HCT116 (cell line): ENCODE results near the gene STH. TPM values are rescaled to one million over a fixed set of nuclear protein-coding genes. Genes with fewer than 3 reads are reported as not detected.

Experiments used
- ATAC-seq: fragments of 200-7000 bp; cut with Tn5 transposase; 2 replicates; pipeline ENCODE4 v1.9.1; 2020; ENCODE audit warnings: mild to moderate bottlenecking, moderate library complexity
- BruUV-seq: library from RNA; stranded (reverse); fragments of 400-500 nt; replicated peaks from 2 replicates; lab custom pipeline; 2021; lab: Mats Ljungman, UMichigan
- CTCF ChIA-PET: fragments of 300-600 bp; sonication (Branson Sonifier 250); formaldehyde crosslinking; loops from one replicate; lab custom pipeline; 2021; ENCODE audit warnings: antibody characterized with exemption; lab: Charles Lee
- POLR2A ChIA-PET: fragments of 300-600, 350-600 bp; sonication (Branson Sonifier 250); formaldehyde crosslinking; loops from one replicate; lab custom pipeline; 2021; ENCODE audit warnings: antibody characterized with exemption; lab: Charles Lee
- RAD21 ChIA-PET, 2 experiments: fragments of 300-600 bp; sonication (Branson Sonifier 250); formaldehyde crosslinking; loops; one replicate each; lab custom pipeline; 2023; ENCODE audit warnings: low total read pairs in 2 of 2; ENCODE audit not compliant: uncharacterized antibody in 2 of 2, unreplicated experiment in 2 of 2, low non-redundant PET in 1 of 2; lab: Charles Lee
- DNase-seq: peaks from one replicate; pipeline ENCODE4 v3.0.0-alpha.2; 2010; ENCODE audit warnings: low read depth, low spot score
- H2AFZ ChIP-seq: fragments of 200-600 bp; shearing (Covaris generic), sonication (generic); 2 replicates; pipeline ENCODE4 v1.6.1; 2017; ENCODE audit warnings: low read depth, mixed run types, mixed read lengths, antibody characterized with exemption, low read length; ENCODE audit not compliant: poor library complexity, severe bottlenecking
- H3K27ac ChIP-seq: 2 replicates; pipeline ENCODE4 v1.5.1; 2012; ENCODE audit warnings: low read depth, low read length
- H3K27me3 ChIP-seq: fragments of 200-600 bp; sonication (generic); 2 replicates; pipeline ENCODE4 v1.6.1; 2016; ENCODE audit warnings: mixed run types, low read length, mixed read lengths; ENCODE audit not compliant: insufficient read depth
- H3K36me3 ChIP-seq, 2 experiments: fragments of 200-500 bp in 1 of 2; fragments of 200-600 bp in 1 of 2; sonication (Bioruptor generic) in 1 of 2; sonication (generic) in 1 of 2; 2 replicates each; pipeline versions ENCODE4 v1.5.1 to v1.6.1; 2014 to 2016; ENCODE audit warnings: low read length in 2 of 2, inconsistent platforms in 1 of 2, mixed read lengths in 1 of 2, mixed run types in 1 of 2; ENCODE audit not compliant: insufficient read depth in 2 of 2, control insufficient read depth in 1 of 2
- H3K4me1 ChIP-seq, 2 experiments: fragments of 200-600 bp in 1 of 2; sonication (generic) in 1 of 2; 2 replicates each; pipeline versions ENCODE4 v1.5.1 to v1.6.1; 2012 to 2017; ENCODE audit warnings: low read length in 2 of 2, inconsistent platforms in 1 of 2, mild to moderate bottlenecking in 1 of 2, mixed read lengths in 1 of 2, mixed run types in 1 of 2, moderate library complexity in 1 of 2; ENCODE audit not compliant: insufficient read depth in 2 of 2, control insufficient read depth in 1 of 2
- H3K4me2 ChIP-seq: fragments of 200-600 bp; sonication (generic); 2 replicates; pipeline ENCODE4 v1.6.1; 2017; ENCODE audit warnings: mixed run types, low read length, mixed read lengths
- H3K4me3 ChIP-seq, 2 experiments: fragments of 200-600 bp in 1 of 2; sonication (generic) in 1 of 2; replicated peaks in 1 of 2; 2 replicates each; pipeline ENCODE4 v1.5.1; 2011 to 2016; ENCODE audit warnings: low read length in 2 of 2, control low read depth in 1 of 2, low read depth in 1 of 2, mild to moderate bottlenecking in 1 of 2, mixed read lengths in 1 of 2, mixed run types in 1 of 2
- H3K79me2 ChIP-seq: fragments of 200-600 bp; sonication (generic); 2 replicates; pipeline ENCODE4 v1.6.1; 2017; ENCODE audit warnings: mild to moderate bottlenecking, mixed run types, low read length, moderate library complexity, mixed read lengths; ENCODE audit not compliant: insufficient read depth
- H3K9ac ChIP-seq: fragments of 200-600 bp; sonication (generic); 2 replicates; pipeline ENCODE4 v1.6.1; 2016; ENCODE audit warnings: low read length, mixed read lengths
- H3K9me2 ChIP-seq: fragments of 200-600 bp; sonication (generic), shearing (Covaris generic); 2 replicates; pipeline ENCODE4 v1.6.1; 2017; ENCODE audit warnings: mixed run types, mild to moderate bottlenecking, moderate library complexity; ENCODE audit not compliant: insufficient read depth
- H3K9me3 ChIP-seq, 2 experiments: fragments of 200-500 bp in 1 of 2; fragments of 200-600 bp in 1 of 2; sonication (Bioruptor generic) in 1 of 2; sonication (generic) in 1 of 2; 2 replicates each; pipeline ENCODE4 v1.6.1; 2014 to 2017; ENCODE audit warnings: low read length in 2 of 2, mixed read lengths in 2 of 2, inconsistent platforms in 1 of 2, low read depth in 1 of 2, mild to moderate bottlenecking in 1 of 2, mixed run types in 1 of 2, moderate library complexity in 1 of 2; ENCODE audit not compliant: control insufficient read depth in 1 of 2, insufficient read depth in 1 of 2
- H4K20me1 ChIP-seq: fragments of 200-600 bp; sonication (generic), shearing (Covaris generic); 2 replicates; pipeline ENCODE4 v1.6.1; 2017; ENCODE audit warnings: mixed run types, mild to moderate bottlenecking, moderate library complexity; ENCODE audit not compliant: insufficient read depth
- ATF3 ChIP-seq: IDR thresholded peaks from 2 replicates; pipeline ENCODE4 v1.6.1; 2012
- CEBPB ChIP-seq: IDR thresholded peaks from 2 replicates; pipeline ENCODE4 v1.6.1; 2012; ENCODE audit warnings: low read depth
- EGR1 ChIP-seq: IDR thresholded peaks from 2 replicates; pipeline ENCODE4 v1.6.1; 2012; ENCODE audit warnings: low read depth
- ELF1 ChIP-seq: IDR thresholded peaks from 2 replicates; pipeline ENCODE4 v1.6.1; 2012; ENCODE audit warnings: low read depth, borderline replicate concordance
- EZH2 ChIP-seq: fragments of 200-600 bp; sonication (generic); IDR thresholded peaks from 2 replicates; pipeline ENCODE4 v1.6.1; 2017; ENCODE audit warnings: antibody characterized with exemption, mixed run types
- EZH2phosphoT487 ChIP-seq: fragments of 200-600 bp; IDR thresholded peaks from 2 replicates; pipeline ENCODE4 v1.6.1; 2018; ENCODE audit warnings: antibody characterized with exemption, borderline replicate concordance
- FOSL1 ChIP-seq: IDR thresholded peaks from 2 replicates; pipeline ENCODE4 v1.6.1; 2012; ENCODE audit warnings: low read depth
- JUND ChIP-seq: IDR thresholded peaks from 2 replicates; pipeline ENCODE4 v1.6.1; 2012
- POLR2A ChIP-seq: IDR thresholded peaks from 2 replicates; pipeline ENCODE4 v1.7.0; 2011; ENCODE audit warnings: borderline replicate concordance; ENCODE audit not compliant: insufficient read depth, insufficient read length; ENCODE audit errors: extremely low read depth
- POLR2AphosphoS5 ChIP-seq: IDR thresholded peaks from 2 replicates; pipeline ENCODE4 v1.6.1; 2011; ENCODE audit warnings: mild to moderate bottlenecking, low read depth, low read length, moderate library complexity
- SIN3A ChIP-seq: IDR thresholded peaks from 2 replicates; pipeline ENCODE4 v1.6.1; 2012; ENCODE audit warnings: low read depth
- SP1 ChIP-seq: IDR thresholded peaks from 2 replicates; pipeline ENCODE4 v1.6.1; 2012; ENCODE audit warnings: low read depth
- TCF7L2 ChIP-seq: IDR thresholded peaks from 2 replicates; pipeline ENCODE4 v1.7.0; 2011; ENCODE audit warnings: borderline replicate concordance, inconsistent platforms; ENCODE audit not compliant: insufficient read depth, insufficient read length; ENCODE audit errors: extremely low read depth
- YY1 ChIP-seq: IDR thresholded peaks from 2 replicates; pipeline ENCODE4 v1.6.1; 2011; ENCODE audit warnings: low read length, low read depth, moderate library complexity, mild to moderate bottlenecking; ENCODE audit not compliant: insufficient replicate concordance; ENCODE audit errors: extremely low read depth
- ZFX ChIP-seq: fragments of 450-650 bp; IDR thresholded peaks from 2 replicates; pipeline ENCODE4 v1.6.1; 2017
- ZNF274 ChIP-seq: fragments of 200-500 bp; sonication (Bioruptor generic); IDR thresholded peaks from 2 replicates; pipeline ENCODE4 v1.6.1; 2014; ENCODE audit warnings: mild to moderate bottlenecking, low read depth, low read length, inconsistent platforms
- intact Hi-C: fragments of 100-400 bp; cut with micrococcal nuclease; formaldehyde crosslinking; loops from 2 replicates; pipeline ENCODE4 v1.10.0; 2022
- total RNA-seq: library from RNA; stranded (reverse); gene quantifications from one replicate; pipeline ENCODE4 v1.2.1, GENCODE V29; 2021; ENCODE audit not compliant: unreplicated experiment
- TF ChIP-seq, protein P1 (sequence below): IDR thresholded peaks from 2 replicates; pipeline ENCODE4 v1.6.1; 2012
- TF ChIP-seq, protein P2 (sequence below), 3 experiments: fragments of 200-600 bp in 1 of 3; sonication (generic) in 1 of 3; IDR thresholded peaks in 2 of 3; conservative IDR thresholded peaks in 1 of 3; 2 replicates each; pipeline ENCODE4 v1.5.1; 2012 to 2017; ENCODE audit warnings: low read depth in 2 of 3, low read length in 2 of 3, antibody characterized with exemption in 1 of 3, borderline replicate concordance in 1 of 3, control low read depth in 1 of 3, mild to moderate bottlenecking in 1 of 3, mixed read lengths in 1 of 3, mixed run types in 1 of 3, moderate library complexity in 1 of 3; ENCODE audit not compliant: insufficient read depth in 1 of 3
- TF ChIP-seq, protein P3 (sequence below): IDR thresholded peaks from 2 replicates; pipeline ENCODE4 v1.6.1; 2012; ENCODE audit warnings: low read depth
- TF ChIP-seq, protein P4 (sequence below): IDR thresholded peaks from 2 replicates; pipeline ENCODE4 v1.6.1; 2011; ENCODE audit warnings: mild to moderate bottlenecking, low read length, moderate library complexity; ENCODE audit not compliant: insufficient replicate concordance; ENCODE audit errors: extremely low read depth

The STH gene
- total RNA-seq, 1 experiment from 2014 or later, result not detected

DNA sequence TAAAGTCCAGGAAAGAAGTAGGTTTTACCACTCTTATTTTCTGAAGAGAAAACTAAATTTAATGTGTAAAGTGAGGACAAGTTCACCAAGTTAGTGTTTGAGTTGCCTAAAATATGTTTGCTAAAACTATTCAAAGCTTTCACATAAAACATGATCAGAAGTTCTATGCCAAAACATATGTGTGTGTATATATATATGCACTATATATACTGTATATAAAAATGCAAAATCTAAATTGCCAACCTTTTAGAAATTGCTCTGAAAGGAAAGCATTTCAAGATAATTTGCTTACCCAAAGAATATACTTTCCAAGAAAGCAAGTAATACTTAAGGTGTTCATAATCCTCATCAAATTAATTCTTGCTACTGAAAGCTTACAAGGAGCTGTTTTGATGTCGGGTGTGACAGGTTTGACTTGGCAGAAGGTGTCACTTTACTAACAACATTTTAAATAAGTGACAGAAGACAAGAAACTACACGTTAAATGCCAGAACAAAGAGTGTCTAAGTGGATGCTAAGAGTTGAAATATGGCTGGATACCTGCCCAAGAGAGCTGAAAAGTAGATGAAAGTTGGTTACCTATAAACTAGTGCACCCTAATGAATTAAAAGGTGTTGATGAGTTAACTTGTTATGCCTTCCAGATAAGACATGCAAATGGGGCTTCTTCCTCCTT is 32.3 kb upstream of the STH start:
- CTCF ChIA-PET, result interaction anchor here (1.5 kb wide), 1 partner anchor 326 kb away, joined by 4 read pairs; no protein-coding TSS in a partner anchor
- intact Hi-C loops, result no loop called here
- no peak for DNase-seq
- Histone ChIP-seq H3K36me3 (no peaks in the 10 kb centered on the region), H3K4me2 (no peak overlapping the region), H3K4me3 (no peak overlapping the region), H2AFZ (no peak overlapping the region), H3K79me2 (no peaks in the 10 kb centered on the region), H4K20me1 (no peaks in the 10 kb centered on the region), H3K9me3 (no peaks in the 10 kb centered on the region), H3K27ac (no peak overlapping the region), H3K27me3 (no peaks in the 10 kb centered on the region), H3K9ac (no peak overlapping the region), H3K9me2 (no peaks in the 10 kb centered on the region), H3K4me1 (peaks cover 0 to 7% of the 10 kb centered on the region in 2 experiments; a peak in 1 of 4 replicates)
- no TSS peak for BruUV-seq
- TF ChIP-seq JUND (no peak), FOSL1 (no peak), YY1 (no peak), POLR2AphosphoS5 (no peak), ELF1 (no peak), EGR1 (no peak), TCF7L2 (no peak), SIN3A (no peak), POLR2A (no peak), ATF3 (no peak), EZH2 (no peak), ZNF274 (no peak), ZFX (no peak), CEBPB (no peak), EZH2phosphoT487 (no peak), SP1 (no peak)
- TF ChIP-seq, protein P1, sequence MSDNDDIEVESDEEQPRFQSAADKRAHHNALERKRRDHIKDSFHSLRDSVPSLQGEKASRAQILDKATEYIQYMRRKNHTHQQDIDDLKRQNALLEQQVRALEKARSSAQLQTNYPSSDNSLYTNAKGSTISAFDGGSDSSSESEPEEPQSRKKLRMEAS, result no peak
- TF ChIP-seq, protein P2, sequence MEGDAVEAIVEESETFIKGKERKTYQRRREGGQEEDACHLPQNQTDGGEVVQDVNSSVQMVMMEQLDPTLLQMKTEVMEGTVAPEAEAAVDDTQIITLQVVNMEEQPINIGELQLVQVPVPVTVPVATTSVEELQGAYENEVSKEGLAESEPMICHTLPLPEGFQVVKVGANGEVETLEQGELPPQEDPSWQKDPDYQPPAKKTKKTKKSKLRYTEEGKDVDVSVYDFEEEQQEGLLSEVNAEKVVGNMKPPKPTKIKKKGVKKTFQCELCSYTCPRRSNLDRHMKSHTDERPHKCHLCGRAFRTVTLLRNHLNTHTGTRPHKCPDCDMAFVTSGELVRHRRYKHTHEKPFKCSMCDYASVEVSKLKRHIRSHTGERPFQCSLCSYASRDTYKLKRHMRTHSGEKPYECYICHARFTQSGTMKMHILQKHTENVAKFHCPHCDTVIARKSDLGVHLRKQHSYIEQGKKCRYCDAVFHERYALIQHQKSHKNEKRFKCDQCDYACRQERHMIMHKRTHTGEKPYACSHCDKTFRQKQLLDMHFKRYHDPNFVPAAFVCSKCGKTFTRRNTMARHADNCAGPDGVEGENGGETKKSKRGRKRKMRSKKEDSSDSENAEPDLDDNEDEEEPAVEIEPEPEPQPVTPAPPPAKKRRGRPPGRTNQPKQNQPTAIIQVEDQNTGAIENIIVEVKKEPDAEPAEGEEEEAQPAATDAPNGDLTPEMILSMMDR (IDR thresholded peaks at IDR 0.05 in 2 of 3, conservative IDR thresholded peaks at IDR 0.05 in 1 of 3; ENCODE audit: borderline replicate concordance in 1 of 3, insufficient read depth in 1 of 3, low read depth in 2 of 3, low read length in 2 of 3), result no peak
- TF ChIP-seq, protein P3, sequence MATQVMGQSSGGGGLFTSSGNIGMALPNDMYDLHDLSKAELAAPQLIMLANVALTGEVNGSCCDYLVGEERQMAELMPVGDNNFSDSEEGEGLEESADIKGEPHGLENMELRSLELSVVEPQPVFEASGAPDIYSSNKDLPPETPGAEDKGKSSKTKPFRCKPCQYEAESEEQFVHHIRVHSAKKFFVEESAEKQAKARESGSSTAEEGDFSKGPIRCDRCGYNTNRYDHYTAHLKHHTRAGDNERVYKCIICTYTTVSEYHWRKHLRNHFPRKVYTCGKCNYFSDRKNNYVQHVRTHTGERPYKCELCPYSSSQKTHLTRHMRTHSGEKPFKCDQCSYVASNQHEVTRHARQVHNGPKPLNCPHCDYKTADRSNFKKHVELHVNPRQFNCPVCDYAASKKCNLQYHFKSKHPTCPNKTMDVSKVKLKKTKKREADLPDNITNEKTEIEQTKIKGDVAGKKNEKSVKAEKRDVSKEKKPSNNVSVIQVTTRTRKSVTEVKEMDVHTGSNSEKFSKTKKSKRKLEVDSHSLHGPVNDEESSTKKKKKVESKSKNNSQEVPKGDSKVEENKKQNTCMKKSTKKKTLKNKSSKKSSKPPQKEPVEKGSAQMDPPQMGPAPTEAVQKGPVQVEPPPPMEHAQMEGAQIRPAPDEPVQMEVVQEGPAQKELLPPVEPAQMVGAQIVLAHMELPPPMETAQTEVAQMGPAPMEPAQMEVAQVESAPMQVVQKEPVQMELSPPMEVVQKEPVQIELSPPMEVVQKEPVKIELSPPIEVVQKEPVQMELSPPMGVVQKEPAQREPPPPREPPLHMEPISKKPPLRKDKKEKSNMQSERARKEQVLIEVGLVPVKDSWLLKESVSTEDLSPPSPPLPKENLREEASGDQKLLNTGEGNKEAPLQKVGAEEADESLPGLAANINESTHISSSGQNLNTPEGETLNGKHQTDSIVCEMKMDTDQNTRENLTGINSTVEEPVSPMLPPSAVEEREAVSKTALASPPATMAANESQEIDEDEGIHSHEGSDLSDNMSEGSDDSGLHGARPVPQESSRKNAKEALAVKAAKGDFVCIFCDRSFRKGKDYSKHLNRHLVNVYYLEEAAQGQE, result no peak
- TF ChIP-seq, protein P4, sequence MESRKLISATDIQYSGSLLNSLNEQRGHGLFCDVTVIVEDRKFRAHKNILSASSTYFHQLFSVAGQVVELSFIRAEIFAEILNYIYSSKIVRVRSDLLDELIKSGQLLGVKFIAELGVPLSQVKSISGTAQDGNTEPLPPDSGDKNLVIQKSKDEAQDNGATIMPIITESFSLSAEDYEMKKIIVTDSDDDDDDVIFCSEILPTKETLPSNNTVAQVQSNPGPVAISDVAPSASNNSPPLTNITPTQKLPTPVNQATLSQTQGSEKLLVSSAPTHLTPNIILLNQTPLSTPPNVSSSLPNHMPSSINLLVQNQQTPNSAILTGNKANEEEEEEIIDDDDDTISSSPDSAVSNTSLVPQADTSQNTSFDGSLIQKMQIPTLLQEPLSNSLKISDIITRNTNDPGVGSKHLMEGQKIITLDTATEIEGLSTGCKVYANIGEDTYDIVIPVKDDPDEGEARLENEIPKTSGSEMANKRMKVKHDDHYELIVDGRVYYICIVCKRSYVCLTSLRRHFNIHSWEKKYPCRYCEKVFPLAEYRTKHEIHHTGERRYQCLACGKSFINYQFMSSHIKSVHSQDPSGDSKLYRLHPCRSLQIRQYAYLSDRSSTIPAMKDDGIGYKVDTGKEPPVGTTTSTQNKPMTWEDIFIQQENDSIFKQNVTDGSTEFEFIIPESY, result no peak
- POLR2A ChIA-PET, result no interaction called here
- no peak for ATAC-seq
- RAD21 ChIA-PET, result no interaction called here
